OCI-LY7 (cell line): ENCODE measurements around the gene ZSCAN4.

Source experiments
- EZH2phosphoT487 ChIP-seq: fragments of 200-600 bp; sonication (generic); IDR thresholded peaks from 2 replicates; pipeline ENCODE4 v1.6.1; 2018; ENCODE audit warnings: low read depth, borderline replicate concordance, mild to moderate bottlenecking, mixed run types, antibody characterized with exemption, low read length, moderate library complexity, mixed read lengths
- TF ChIP-seq, protein P1 (sequence below): fragments of 200-600 bp; sonication (generic); conservative IDR thresholded peaks from 2 replicates; pipeline ENCODE4 v1.5.1; 2014; ENCODE audit warnings: mild to moderate bottlenecking, antibody characterized with exemption, low read length, moderate library complexity, mixed read lengths

DNA sequence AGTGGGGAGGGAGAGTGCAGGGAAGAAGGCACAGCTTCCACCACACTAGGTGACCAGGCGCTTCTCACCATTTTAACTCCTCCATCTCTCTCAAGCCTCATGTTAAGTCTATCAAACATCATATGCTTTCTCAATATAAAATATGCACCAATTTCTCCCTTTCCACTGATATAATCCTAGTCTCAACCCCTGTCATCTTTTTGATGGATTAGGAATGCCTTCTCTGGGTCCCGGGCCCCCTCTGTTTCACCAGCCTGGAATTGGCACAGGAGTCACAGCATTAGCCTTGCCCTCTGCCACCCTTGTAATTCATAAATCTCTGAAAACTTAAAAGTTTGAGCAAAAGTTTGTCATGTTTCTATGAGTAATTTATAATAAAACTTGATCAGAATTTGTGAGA lies at the start of gene ZSCAN4:
- TF ChIP-seq, protein P1, sequence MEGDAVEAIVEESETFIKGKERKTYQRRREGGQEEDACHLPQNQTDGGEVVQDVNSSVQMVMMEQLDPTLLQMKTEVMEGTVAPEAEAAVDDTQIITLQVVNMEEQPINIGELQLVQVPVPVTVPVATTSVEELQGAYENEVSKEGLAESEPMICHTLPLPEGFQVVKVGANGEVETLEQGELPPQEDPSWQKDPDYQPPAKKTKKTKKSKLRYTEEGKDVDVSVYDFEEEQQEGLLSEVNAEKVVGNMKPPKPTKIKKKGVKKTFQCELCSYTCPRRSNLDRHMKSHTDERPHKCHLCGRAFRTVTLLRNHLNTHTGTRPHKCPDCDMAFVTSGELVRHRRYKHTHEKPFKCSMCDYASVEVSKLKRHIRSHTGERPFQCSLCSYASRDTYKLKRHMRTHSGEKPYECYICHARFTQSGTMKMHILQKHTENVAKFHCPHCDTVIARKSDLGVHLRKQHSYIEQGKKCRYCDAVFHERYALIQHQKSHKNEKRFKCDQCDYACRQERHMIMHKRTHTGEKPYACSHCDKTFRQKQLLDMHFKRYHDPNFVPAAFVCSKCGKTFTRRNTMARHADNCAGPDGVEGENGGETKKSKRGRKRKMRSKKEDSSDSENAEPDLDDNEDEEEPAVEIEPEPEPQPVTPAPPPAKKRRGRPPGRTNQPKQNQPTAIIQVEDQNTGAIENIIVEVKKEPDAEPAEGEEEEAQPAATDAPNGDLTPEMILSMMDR, result no peak
- TF ChIP-seq EZH2phosphoT487, result no peak
